HepG2 (cell line): ENCODE data around the gene MYH7. TPM values are rescaled to one million over a fixed set of nuclear protein-coding genes. Genes with fewer than 3 reads are reported as not detected.
A peak's percentile ranks its signal among the peaks of the same experiment; 100 is the strongest.

Experiments used
- ATAC-seq: fragments of 200-7000 bp; cut with Tn5 transposase; 3 replicates; pipeline ENCODE4 v1.9.1; 2020; ENCODE audit warnings: mild to moderate bottlenecking, moderate library complexity
- BruUV-seq: library from RNA; stranded (reverse); fragments of 400-500 nt; replicated peaks from 2 replicates; lab custom pipeline; 2021; lab: Mats Ljungman, UMichigan
- CTCF ChIA-PET: fragments of 300-600 bp; formaldehyde crosslinking; extraction: SDS; loops from one replicate; lab custom pipeline; 2021; ENCODE audit warnings: low total read pairs, inconsistent platforms, low intra/inter-chr PET ratio; lab: Yijun Ruan, JAX
- POLR2A ChIA-PET: fragments of 350-600 bp; sonication (Branson Sonifier 250); formaldehyde crosslinking; loops from one replicate; lab custom pipeline; 2020; ENCODE audit warnings: antibody characterized with exemption, inconsistent platforms; lab: Yijun Ruan, JAX
- DNase-seq: peaks from one replicate; pipeline ENCODE4 v3.0.0-alpha.2; 2015; ENCODE audit warnings: low spot score
- FAIRE-seq: peaks from 3 replicates; lab custom pipeline; 2011; peaks lifted over from hg19 to GRCh38; lab: Jason Lieb, UNC
- H2AFZ ChIP-seq: one replicate; pipeline ENCODE4 v1.6.1; 2011; ENCODE audit warnings: low read length, inconsistent platforms
- H3K27ac ChIP-seq: fragments of 300-600 bp; 3 replicates; pipeline ENCODE4 v1.8.0; 2011; ENCODE audit warnings: mixed run types, mild to moderate bottlenecking, mixed read lengths, low read length, inconsistent platforms; ENCODE audit not compliant: insufficient read depth; ENCODE audit errors: extremely low read length
- H3K27me3 ChIP-seq, 2 experiments: fragments of 200-600 bp in 1 of 2; 2 replicates in 1 of 2; 3 replicates in 1 of 2; pipeline versions ENCODE4 v1.6.0 to v1.8.0; 2011; ENCODE audit warnings: low read length in 2 of 2, mild to moderate bottlenecking in 2 of 2, moderate library complexity in 2 of 2, inconsistent platforms in 1 of 2; ENCODE audit not compliant: insufficient read depth in 2 of 2, control insufficient read depth in 1 of 2
- H3K36me3 ChIP-seq, 2 experiments: fragments of 200-600 bp in 1 of 2; replicated peaks in 1 of 2; 2 replicates in 1 of 2; 3 replicates in 1 of 2; pipeline versions ENCODE4 v1.5.1 to v1.8.0; 2011; ENCODE audit warnings: low read length in 2 of 2, inconsistent platforms in 1 of 2; ENCODE audit not compliant: insufficient read depth in 2 of 2, control insufficient read depth in 1 of 2
- H3K4me1 ChIP-seq: 2 replicates; pipeline ENCODE4 v1.5.1; 2012; ENCODE audit warnings: low read length, inconsistent platforms; ENCODE audit not compliant: insufficient read depth
- H3K4me2 ChIP-seq: 2 replicates; pipeline ENCODE4 v1.6.0; 2011; ENCODE audit warnings: low read depth, low read length, inconsistent platforms
- H3K4me3 ChIP-seq, 3 experiments: fragments of 200-600 bp in 1 of 3; sonication (generic), shearing (Covaris generic) in 1 of 3; replicated peaks in 1 of 3; 2 replicates each; pipeline ENCODE4 v1.5.1; 2011 to 2016; ENCODE audit warnings: low read length in 3 of 3, inconsistent platforms in 2 of 3, low read depth in 2 of 3, mild to moderate bottlenecking in 2 of 3, control low read depth in 1 of 3, mixed read lengths in 1 of 3; ENCODE audit not compliant: insufficient read depth in 1 of 3
- H3K79me2 ChIP-seq: one replicate; pipeline ENCODE4 v1.6.1; 2011; ENCODE audit warnings: low read length, inconsistent platforms; ENCODE audit not compliant: insufficient read depth
- H3K9ac ChIP-seq: 2 replicates; pipeline ENCODE4 v1.6.0; 2011; ENCODE audit warnings: mild to moderate bottlenecking, low read depth, low read length, inconsistent platforms; ENCODE audit not compliant: insufficient read depth
- H3K9me3 ChIP-seq: 2 replicates; pipeline ENCODE4 v1.5.1; 2012; ENCODE audit warnings: mild to moderate bottlenecking, low read length
- H4K20me1 ChIP-seq: 2 replicates; pipeline ENCODE4 v1.6.0; 2011; ENCODE audit warnings: inconsistent platforms, mild to moderate bottlenecking, low read length, moderate library complexity; ENCODE audit not compliant: insufficient read depth
- KDM5B ChIP-seq: sonication (generic); formaldehyde crosslinking; IDR thresholded peaks from 2 replicates; pipeline ENCODE4 v1.4.0; 2020; ENCODE audit warnings: missing genetic modification reagents, mild to moderate bottlenecking, borderline replicate concordance
- KLF16 ChIP-seq, 2 experiments: sonication (generic) in 1 of 2; formaldehyde crosslinking in 1 of 2; IDR thresholded peaks; 2 replicates each; pipeline versions ENCODE4 v1.6.1 to v1.8.0; 2016 to 2023; ENCODE audit warnings: missing genetic modification reagents in 2 of 2, missing compliant biosample characterization in 1 of 2
- MXD4 ChIP-seq: IDR thresholded peaks from 2 replicates; pipeline ENCODE4 v1.6.1; 2016; ENCODE audit warnings: mild to moderate bottlenecking, missing biosample characterization, missing genetic modification reagents
- NR2F1 ChIP-seq, 2 experiments: fragments of 450-650 bp in 1 of 2; formaldehyde crosslinking in 1 of 2; IDR thresholded peaks; 2 replicates each; pipeline versions ENCODE4 v1.5.0 to v1.6.1; 2016 to 2020; ENCODE audit warnings: mild to moderate bottlenecking in 1 of 2, missing compliant biosample characterization in 1 of 2, missing genetic modification reagents in 1 of 2, moderate library complexity in 1 of 2
- WGBS: methylation state at CpG from one replicate; pipeline ENCODE4 v1.1.6; 2017; ENCODE audit warnings: low lambda C conversion rate; 5-methylcytosine and 5-hydroxymethylcytosine counted together
- in situ Hi-C: cut with HindIII; loops from 2 replicates; pipeline ENCODE4 v1.10.0; 2017; ENCODE audit warnings: low pct_unique_long_range_greater_than_20kb; ENCODE audit not compliant: extremely low pct_ligation_motif_present
- intact Hi-C: fragments of 100-400 bp; cut with micrococcal nuclease; formaldehyde crosslinking; loops from one replicate; pipeline ENCODE4 v1.10.0; 2022; ENCODE audit not compliant: unreplicated experiment
- polyA plus RNA-seq, 8 experiments: library from polyadenylated mRNA; depleted of rRNA in 3 of 8; stranded (reverse) in 7 of 8; unstranded in 1 of 8; fragments of >200 nt; fragmentation: Illumina TruSeq in 4 of 8; extraction: Trizol in 4 of 8; gene quantifications; 2 replicates each; pipeline versions ENCODE4 v1.2.1 to v1.2.3, GENCODE V29; 2011 to 2016; ENCODE audit warnings: low read depth in 4 of 8, missing spikeins in 1 of 8, mixed read lengths in 1 of 8; ENCODE audit not compliant: insufficient read depth in 1 of 8
- total RNA-seq, 5 experiments: library from RNA; depleted of rRNA; stranded (reverse); fragments of >200 nt; fragmentation: Illumina TruSeq; extraction: Trizol; gene quantifications; 2 replicates each; pipeline ENCODE4 v1.2.3, GENCODE V29; 2016; ENCODE audit warnings: low read depth in 1 of 5
- TF ChIP-seq, protein P1 (sequence below): IDR thresholded peaks from 2 replicates; pipeline ENCODE4 v1.6.1; 2016; ENCODE audit warnings: low read depth
- TF ChIP-seq, protein P2 (sequence below): sonication (generic); formaldehyde crosslinking; IDR thresholded peaks from 2 replicates; pipeline ENCODE4 v1.5.1; 2020; ENCODE audit warnings: missing genetic modification reagents, mild to moderate bottlenecking, borderline replicate concordance
- TF ChIP-seq, protein P3 (sequence below), 2 experiments: sonication (generic) in 1 of 2; formaldehyde crosslinking in 1 of 2; IDR thresholded peaks; 2 replicates each; pipeline versions ENCODE4 v1.6.1 to v1.9.0; 2014 to 2022; ENCODE audit warnings: antibody characterized with exemption in 1 of 2, borderline replicate concordance in 1 of 2, inconsistent platforms in 1 of 2, low read depth in 1 of 2, missing genetic modification reagents in 1 of 2
- TF ChIP-seq, protein P4 (sequence below): sonication (generic); formaldehyde crosslinking; IDR thresholded peaks from 2 replicates; pipeline ENCODE4 v1.9.0; 2022; ENCODE audit warnings: low read depth, missing genetic modification reagents
- TF ChIP-seq, protein P5 (sequence below): sonication (generic); formaldehyde crosslinking; IDR thresholded peaks from 2 replicates; pipeline ENCODE4 v1.8.0; 2022; ENCODE audit warnings: mild to moderate bottlenecking, missing genetic modification reagents; ENCODE audit not compliant: insufficient replicate concordance

The MYH7 gene
- total and polyA plus RNA-seq, 2 of the 13 experiments (the other 11 are each of a cell fraction or from before 2014, with no cell fraction given), result 0.04 TPM; not detected in 1

DNA sequence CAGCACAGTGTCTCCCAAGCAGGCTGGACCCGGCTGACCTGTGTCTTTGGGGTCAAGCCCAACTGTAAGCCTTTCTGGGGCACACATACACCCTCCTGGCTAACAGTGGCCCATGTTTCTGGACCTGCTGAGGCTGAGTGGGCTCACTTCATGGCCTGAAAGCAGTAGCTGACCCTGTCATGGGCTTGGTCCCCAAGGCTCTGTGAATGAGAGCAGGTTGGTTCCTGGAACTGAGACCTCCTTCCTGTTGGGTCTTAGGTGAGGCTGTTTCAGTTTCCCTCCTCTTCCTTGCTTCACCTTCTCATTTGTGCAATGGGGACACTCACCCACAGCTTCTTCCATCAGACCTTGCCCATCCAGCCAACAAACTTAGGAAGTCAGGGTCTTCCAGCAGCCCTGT lies 63.6 kb downstream of the MYH7 start (continued):
- TF ChIP-seq, protein P1, sequence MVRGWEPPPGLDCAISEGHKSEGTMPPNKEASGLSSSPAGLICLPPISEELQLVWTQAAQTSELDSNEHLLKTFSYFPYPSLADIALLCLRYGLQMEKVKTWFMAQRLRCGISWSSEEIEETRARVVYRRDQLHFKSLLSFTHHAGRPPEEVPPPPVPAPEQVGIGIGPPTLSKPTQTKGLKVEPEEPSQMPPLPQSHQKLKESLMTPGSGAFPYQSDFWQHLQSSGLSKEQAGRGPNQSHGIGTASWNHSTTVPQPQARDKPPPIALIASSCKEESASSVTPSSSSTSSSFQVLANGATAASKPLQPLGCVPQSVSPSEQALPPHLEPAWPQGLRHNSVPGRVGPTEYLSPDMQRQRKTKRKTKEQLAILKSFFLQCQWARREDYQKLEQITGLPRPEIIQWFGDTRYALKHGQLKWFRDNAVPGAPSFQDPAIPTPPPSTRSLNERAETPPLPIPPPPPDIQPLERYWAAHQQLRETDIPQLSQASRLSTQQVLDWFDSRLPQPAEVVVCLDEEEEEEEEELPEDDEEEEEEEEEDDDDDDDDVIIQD (CRISPR knock-in tag), result no peak
- TF ChIP-seq, protein P2, sequence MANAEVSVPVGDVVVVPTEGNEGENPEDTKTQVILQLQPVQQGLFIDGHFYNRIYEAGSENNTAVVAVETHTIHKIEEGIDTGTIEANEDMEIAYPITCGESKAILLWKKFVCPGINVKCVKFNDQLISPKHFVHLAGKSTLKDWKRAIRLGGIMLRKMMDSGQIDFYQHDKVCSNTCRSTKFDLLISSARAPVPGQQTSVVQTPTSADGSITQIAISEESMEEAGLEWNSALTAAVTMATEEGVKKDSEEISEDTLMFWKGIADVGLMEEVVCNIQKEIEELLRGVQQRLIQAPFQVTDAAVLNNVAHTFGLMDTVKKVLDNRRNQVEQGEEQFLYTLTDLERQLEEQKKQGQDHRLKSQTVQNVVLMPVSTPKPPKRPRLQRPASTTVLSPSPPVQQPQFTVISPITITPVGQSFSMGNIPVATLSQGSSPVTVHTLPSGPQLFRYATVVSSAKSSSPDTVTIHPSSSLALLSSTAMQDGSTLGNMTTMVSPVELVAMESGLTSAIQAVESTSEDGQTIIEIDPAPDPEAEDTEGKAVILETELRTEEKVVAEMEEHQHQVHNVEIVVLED, result no peak
- TF ChIP-seq KLF16 (CRISPR knock-in tag; IDR thresholded peaks at IDR 0.05) (peak in 1 of 2 experiments; percentile 56; a peak in 1 of 4 replicates), NR2F1 (CRISPR knock-in tag; IDR thresholded peaks at IDR 0.05) (no peak), KDM5B (no peak)
- TF ChIP-seq, all 625 proteins: peak for 4

DNA sequence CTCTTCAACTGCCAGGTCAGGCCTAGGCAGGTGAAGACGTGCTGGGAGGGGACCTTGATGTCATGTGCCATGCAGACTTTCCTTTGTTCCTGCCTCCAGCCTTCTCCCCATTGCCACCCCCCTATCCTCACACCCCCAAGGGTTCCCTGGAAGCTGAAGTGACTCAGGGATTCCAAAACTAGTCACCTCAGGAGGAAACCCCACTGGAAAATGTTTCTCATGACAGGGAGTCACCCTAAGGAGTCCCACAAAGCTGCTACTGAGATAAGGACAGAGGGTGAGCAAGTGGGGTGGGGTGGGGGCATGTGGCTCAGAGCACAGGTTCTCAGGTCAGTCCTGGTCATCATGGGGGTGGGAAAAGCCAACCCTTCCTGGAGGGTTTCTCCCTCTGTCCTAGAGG lies 65.2 kb downstream of the MYH7 start:
- no peaks in the 10 kb centered on the region for H3K4me1 ChIP-seq
- in situ Hi-C loops (no loop called here), intact Hi-C loops (no loop called here)
- H4K20me1 ChIP-seq, result no peaks in the 10 kb centered on the region
- 0% methylated on average over 1 of the region's 1 CpG for WGBS
- ChIA-PET POLR2A (no interaction called here), CTCF (no interaction called here)
- H3K9me3 ChIP-seq, result no peaks in the 10 kb centered on the region
- no peaks in the 10 kb centered on the region for H3K79me2 ChIP-seq
- H3K9ac ChIP-seq, result no peak overlapping the region
- ATAC-seq, result no peak
- BruUV-seq, result no TSS peak
- H2AFZ ChIP-seq, result no peak overlapping the region
- no peak overlapping the region for H3K4me3 ChIP-seq
- H3K27me3 ChIP-seq, result peaks cover 27 to 89% of the 10 kb centered on the region in 2 experiments
- no peak overlapping the region for H3K4me2 ChIP-seq
- DNase-seq, result no peak
- no peaks in the 10 kb centered on the region for H3K36me3 ChIP-seq
- H3K27ac ChIP-seq, result no peak overlapping the region
- no peak for FAIRE-seq
- TF ChIP-seq MXD4 (CRISPR knock-in tag), result no peak
- TF ChIP-seq, protein P3, sequence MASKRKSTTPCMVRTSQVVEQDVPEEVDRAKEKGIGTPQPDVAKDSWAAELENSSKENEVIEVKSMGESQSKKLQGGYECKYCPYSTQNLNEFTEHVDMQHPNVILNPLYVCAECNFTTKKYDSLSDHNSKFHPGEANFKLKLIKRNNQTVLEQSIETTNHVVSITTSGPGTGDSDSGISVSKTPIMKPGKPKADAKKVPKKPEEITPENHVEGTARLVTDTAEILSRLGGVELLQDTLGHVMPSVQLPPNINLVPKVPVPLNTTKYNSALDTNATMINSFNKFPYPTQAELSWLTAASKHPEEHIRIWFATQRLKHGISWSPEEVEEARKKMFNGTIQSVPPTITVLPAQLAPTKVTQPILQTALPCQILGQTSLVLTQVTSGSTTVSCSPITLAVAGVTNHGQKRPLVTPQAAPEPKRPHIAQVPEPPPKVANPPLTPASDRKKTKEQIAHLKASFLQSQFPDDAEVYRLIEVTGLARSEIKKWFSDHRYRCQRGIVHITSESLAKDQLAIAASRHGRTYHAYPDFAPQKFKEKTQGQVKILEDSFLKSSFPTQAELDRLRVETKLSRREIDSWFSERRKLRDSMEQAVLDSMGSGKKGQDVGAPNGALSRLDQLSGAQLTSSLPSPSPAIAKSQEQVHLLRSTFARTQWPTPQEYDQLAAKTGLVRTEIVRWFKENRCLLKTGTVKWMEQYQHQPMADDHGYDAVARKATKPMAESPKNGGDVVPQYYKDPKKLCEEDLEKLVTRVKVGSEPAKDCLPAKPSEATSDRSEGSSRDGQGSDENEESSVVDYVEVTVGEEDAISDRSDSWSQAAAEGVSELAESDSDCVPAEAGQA (IDR thresholded peaks at IDR 0.05; ENCODE audit: low read depth), result no peak
- TF ChIP-seq, protein P3 (CRISPR knock-in tag; IDR thresholded peaks at IDR 0.05; ENCODE audit: borderline replicate concordance), result no peak
- TF ChIP-seq, protein P4, sequence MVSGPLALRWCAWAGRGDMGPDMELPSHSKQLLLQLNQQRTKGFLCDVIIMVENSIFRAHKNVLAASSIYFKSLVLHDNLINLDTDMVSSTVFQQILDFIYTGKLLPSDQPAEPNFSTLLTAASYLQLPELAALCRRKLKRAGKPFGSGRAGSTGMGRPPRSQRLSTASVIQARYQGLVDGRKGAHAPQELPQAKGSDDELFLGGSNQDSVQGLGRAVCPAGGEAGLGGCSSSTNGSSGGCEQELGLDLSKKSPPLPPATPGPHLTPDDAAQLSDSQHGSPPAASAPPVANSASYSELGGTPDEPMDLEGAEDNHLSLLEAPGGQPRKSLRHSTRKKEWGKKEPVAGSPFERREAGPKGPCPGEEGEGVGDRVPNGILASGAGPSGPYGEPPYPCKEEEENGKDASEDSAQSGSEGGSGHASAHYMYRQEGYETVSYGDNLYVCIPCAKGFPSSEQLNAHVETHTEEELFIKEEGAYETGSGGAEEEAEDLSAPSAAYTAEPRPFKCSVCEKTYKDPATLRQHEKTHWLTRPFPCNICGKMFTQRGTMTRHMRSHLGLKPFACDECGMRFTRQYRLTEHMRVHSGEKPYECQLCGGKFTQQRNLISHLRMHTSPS, result no peak
- TF ChIP-seq, protein P5, sequence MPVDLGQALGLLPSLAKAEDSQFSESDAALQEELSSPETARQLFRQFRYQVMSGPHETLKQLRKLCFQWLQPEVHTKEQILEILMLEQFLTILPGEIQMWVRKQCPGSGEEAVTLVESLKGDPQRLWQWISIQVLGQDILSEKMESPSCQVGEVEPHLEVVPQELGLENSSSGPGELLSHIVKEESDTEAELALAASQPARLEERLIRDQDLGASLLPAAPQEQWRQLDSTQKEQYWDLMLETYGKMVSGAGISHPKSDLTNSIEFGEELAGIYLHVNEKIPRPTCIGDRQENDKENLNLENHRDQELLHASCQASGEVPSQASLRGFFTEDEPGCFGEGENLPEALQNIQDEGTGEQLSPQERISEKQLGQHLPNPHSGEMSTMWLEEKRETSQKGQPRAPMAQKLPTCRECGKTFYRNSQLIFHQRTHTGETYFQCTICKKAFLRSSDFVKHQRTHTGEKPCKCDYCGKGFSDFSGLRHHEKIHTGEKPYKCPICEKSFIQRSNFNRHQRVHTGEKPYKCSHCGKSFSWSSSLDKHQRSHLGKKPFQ (CRISPR knock-in tag), result no peak
